ENCODE measurements around the gene NCKAP5.
"Not testable (repeated sequence)": the region's sequence is repeated elsewhere in the genome, so short reads cannot be mapped to it uniquely, and the experiment has no call there.

NCKAP5 gene

GRCh38 chr2:132850688-132851087 lies 717.6 kb downstream of the NCKAP5 start:
- DNase-seq: no peak

GRCh38 chr2:132849118-132849517 lies 719.1 kb downstream of the NCKAP5 start:
- no peak for DNase-seq

- no peak for DNase-seq
Observed at GRCh38 chr2:132845339-132845738, 722.9 kb downstream of the NCKAP5 start.

- DNase-seq: no peak
Observed at GRCh38 chr2:132844585-132844984, 723.7 kb downstream of the NCKAP5 start.

GRCh38 chr2:132837769-132838168 lies 730.5 kb downstream of the NCKAP5 start:
- DNase-seq: no peak

- DNase-seq: no peak
Observed at GRCh38 chr2:132830321-132830827, 737.9 kb downstream of the NCKAP5 start.

- no peak for DNase-seq
Observed at GRCh38 chr2:132825601-132826000, 742.7 kb downstream of the NCKAP5 start.

GRCh38 chr2:132824716-132825115 lies 743.5 kb downstream of the NCKAP5 start:
- DNase-seq: no peak

GRCh38 chr2:132816234-132816633 lies 752.0 kb downstream of the NCKAP5 start:
- DNase-seq: no peak

- no peak for DNase-seq
Observed at GRCh38 chr2:132815516-132815915, 752.7 kb downstream of the NCKAP5 start.

- DNase-seq: no peak
Observed at GRCh38 chr2:132814651-132815050, 753.6 kb downstream of the NCKAP5 start.

- DNase-seq: no peak
Observed at GRCh38 chr2:132813422-132813821, 754.8 kb downstream of the NCKAP5 start.

- DNase-seq: no peak
Observed at GRCh38 chr2:132811148-132811915, 756.9 kb downstream of the NCKAP5 start.

GRCh38 chr2:132809962-132810361 lies 758.3 kb downstream of the NCKAP5 start:
- DNase-seq: not testable (repeated sequence)

- no peak for DNase-seq
Observed at GRCh38 chr2:132804051-132804450, 764.2 kb downstream of the NCKAP5 start.

GRCh38 chr2:132798341-132798740 lies 769.9 kb downstream of the NCKAP5 start:
- no peak for DNase-seq

- DNase-seq: no peak
Observed at GRCh38 chr2:132797556-132797955, 770.7 kb downstream of the NCKAP5 start.

- DNase-seq: no peak
Observed at GRCh38 chr2:132797071-132797470, 771.2 kb downstream of the NCKAP5 start.

- DNase-seq: no peak
Observed at GRCh38 chr2:132795220-132795619, 773.0 kb downstream of the NCKAP5 start.

- no peak for DNase-seq
Observed at GRCh38 chr2:132793532-132793931, 774.7 kb downstream of the NCKAP5 start.

GRCh38 chr2:132790207-132790785 lies 778.0 kb downstream of the NCKAP5 start:
- DNase-seq: no peak

GRCh38 chr2:132789066-132789465 lies 779.2 kb downstream of the NCKAP5 start:
- no peak for DNase-seq

GRCh38 chr2:132788310-132788838 lies 779.9 kb downstream of the NCKAP5 start:
- no peak for DNase-seq

- no peak for DNase-seq
Observed at GRCh38 chr2:132783883-132784282, 784.4 kb downstream of the NCKAP5 start.
